ENCODE measurements around the gene C8G.

DNA sequence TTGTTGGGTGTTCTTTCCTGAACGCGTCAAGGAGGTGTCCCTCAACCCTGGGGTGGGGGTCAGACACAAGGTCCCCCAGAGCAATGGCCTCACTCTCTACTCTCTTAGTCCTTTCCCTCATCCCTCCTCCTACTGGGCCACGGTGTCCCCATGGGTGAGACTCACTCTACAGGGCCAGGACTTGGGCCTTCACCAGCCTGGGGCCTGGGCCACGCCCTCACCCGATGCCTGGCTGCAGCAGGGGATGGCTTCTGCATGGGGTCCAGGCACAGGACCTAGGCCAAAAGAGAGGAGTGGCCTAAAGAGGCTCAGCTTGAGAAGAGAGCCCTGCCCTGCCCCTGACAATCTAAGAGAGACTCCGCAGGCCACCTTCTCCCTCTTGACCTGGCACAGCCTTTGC lies 12.9 kb downstream of the C8G start:
- TF ChIP-seq POLR2A (IDR thresholded peaks at IDR 0.05; ENCODE audit: insufficient read depth in 1 of 2, low read depth in 2 of 2, low read length in 2 of 2), result no peak
- TF ChIP-seq FOXA3 (CRISPR knock-in tag; IDR thresholded peaks at IDR 0.05), result no peak
- no peak for TF ChIP-seq ATF6 (CRISPR knock-in tag; conservative IDR thresholded peaks at IDR 0.05)
- TF ChIP-seq, protein P1, sequence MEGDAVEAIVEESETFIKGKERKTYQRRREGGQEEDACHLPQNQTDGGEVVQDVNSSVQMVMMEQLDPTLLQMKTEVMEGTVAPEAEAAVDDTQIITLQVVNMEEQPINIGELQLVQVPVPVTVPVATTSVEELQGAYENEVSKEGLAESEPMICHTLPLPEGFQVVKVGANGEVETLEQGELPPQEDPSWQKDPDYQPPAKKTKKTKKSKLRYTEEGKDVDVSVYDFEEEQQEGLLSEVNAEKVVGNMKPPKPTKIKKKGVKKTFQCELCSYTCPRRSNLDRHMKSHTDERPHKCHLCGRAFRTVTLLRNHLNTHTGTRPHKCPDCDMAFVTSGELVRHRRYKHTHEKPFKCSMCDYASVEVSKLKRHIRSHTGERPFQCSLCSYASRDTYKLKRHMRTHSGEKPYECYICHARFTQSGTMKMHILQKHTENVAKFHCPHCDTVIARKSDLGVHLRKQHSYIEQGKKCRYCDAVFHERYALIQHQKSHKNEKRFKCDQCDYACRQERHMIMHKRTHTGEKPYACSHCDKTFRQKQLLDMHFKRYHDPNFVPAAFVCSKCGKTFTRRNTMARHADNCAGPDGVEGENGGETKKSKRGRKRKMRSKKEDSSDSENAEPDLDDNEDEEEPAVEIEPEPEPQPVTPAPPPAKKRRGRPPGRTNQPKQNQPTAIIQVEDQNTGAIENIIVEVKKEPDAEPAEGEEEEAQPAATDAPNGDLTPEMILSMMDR (CRISPR knock-in tag; IDR thresholded peaks at IDR 0.05), result no peak
- TF ChIP-seq USF2 (IDR thresholded peaks at IDR 0.05; ENCODE audit: low read depth, low read length), result no peak
- TF ChIP-seq USF2 (CRISPR knock-in tag; IDR thresholded peaks at IDR 0.05; ENCODE audit: borderline replicate concordance), result no peak
- no peak for TF ChIP-seq HNF4G (IDR thresholded peaks at IDR 0.05; ENCODE audit: borderline replicate concordance, low read depth, low read length)
- TF ChIP-seq HNF4G (CRISPR knock-in tag; IDR thresholded peaks at IDR 0.05; ENCODE audit: borderline replicate concordance, low read depth), result no peak
- TF ChIP-seq ZNF644 (CRISPR knock-in tag; IDR thresholded peaks at IDR 0.05; ENCODE audit: low read depth), result no peak
- no peak for TF ChIP-seq ZBTB7A (CRISPR knock-in tag; IDR thresholded peaks at IDR 0.05)
- no peak for TF ChIP-seq CHD2 (IDR thresholded peaks at IDR 0.05; ENCODE audit: low read depth, low read length)
- TF ChIP-seq, protein P2, sequence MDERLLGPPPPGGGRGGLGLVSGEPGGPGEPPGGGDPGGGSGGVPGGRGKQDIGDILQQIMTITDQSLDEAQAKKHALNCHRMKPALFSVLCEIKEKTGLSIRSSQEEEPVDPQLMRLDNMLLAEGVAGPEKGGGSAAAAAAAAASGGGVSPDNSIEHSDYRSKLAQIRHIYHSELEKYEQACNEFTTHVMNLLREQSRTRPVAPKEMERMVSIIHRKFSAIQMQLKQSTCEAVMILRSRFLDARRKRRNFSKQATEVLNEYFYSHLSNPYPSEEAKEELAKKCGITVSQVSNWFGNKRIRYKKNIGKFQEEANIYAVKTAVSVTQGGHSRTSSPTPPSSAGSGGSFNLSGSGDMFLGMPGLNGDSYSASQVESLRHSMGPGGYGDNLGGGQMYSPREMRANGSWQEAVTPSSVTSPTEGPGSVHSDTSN (CRISPR knock-in tag; IDR thresholded peaks at IDR 0.05), result no peak
- TF ChIP-seq, protein P3, sequence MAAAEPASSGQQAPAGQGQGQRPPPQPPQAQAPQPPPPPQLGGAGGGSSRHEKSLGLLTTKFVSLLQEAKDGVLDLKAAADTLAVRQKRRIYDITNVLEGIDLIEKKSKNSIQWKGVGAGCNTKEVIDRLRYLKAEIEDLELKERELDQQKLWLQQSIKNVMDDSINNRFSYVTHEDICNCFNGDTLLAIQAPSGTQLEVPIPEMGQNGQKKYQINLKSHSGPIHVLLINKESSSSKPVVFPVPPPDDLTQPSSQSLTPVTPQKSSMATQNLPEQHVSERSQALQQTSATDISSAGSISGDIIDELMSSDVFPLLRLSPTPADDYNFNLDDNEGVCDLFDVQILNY (CRISPR knock-in tag; conservative IDR thresholded peaks at IDR 0.05), result no peak
- TF ChIP-seq YY1 (IDR thresholded peaks at IDR 0.05; ENCODE audit: insufficient read depth, insufficient replicate concordance, low read depth, low read length), result no peak
